ENCODE data around the gene NRCAM.
"Not testable (repeated sequence)": the region's sequence is repeated elsewhere in the genome, so short reads cannot be mapped to it uniquely, and the experiment has no call there.

NRCAM gene

GRCh38 chr7:108265007-108265406 is 191.2 kb downstream of the NRCAM start:
- no peak for TF ChIP-seq CTCF (IDR thresholded peaks at IDR 0.05; ENCODE audit: low read length)
- no peak for TF ChIP-seq EZH2 (optimal IDR thresholded peaks at IDR 0.05; ENCODE audit: low read depth, low read length)
- no peak for TF ChIP-seq EZH2phosphoT487 (IDR thresholded peaks at IDR 0.05; ENCODE audit: low read length)
- no peak overlapping the region for H3K27ac ChIP-seq (ENCODE audit: low read length)
- H3K36me3 ChIP-seq (replicated peaks; ENCODE audit: insufficient read depth, low read length) = no peaks in the 10 kb centered on the region
- H3F3A ChIP-seq (ENCODE audit: insufficient read depth, low read length) = no peaks in the 10 kb centered on the region
- no peaks in the 10 kb centered on the region for H4K20me1 ChIP-seq (ENCODE audit: insufficient read depth, low read length)
- H3K4me3 ChIP-seq (ENCODE audit: low read length) = no peak overlapping the region
- no peak overlapping the region for H3K9ac ChIP-seq (ENCODE audit: low read length)
- H3K27me3 ChIP-seq (replicated peaks; ENCODE audit: insufficient read depth, low read length) = no peaks in the 10 kb centered on the region
- no peaks in the 10 kb centered on the region for H3K9me2 ChIP-seq (replicated peaks; ENCODE audit: insufficient read depth, low read length)
- DNase-seq = no peak
- H3K79me2 ChIP-seq (ENCODE audit: low read length) = no peaks in the 10 kb centered on the region
- H3K4me1 ChIP-seq (ENCODE audit: low read length) = peaks cover 6% of the 10 kb centered on the region
- H2AFZ ChIP-seq (ENCODE audit: low read length) = no peak overlapping the region
- H3K9me3 ChIP-seq (replicated peaks; ENCODE audit: insufficient read depth, low read length) = no peaks in the 10 kb centered on the region
- no peak overlapping the region for H3K4me2 ChIP-seq (ENCODE audit: low read depth, low read length)

DNA sequence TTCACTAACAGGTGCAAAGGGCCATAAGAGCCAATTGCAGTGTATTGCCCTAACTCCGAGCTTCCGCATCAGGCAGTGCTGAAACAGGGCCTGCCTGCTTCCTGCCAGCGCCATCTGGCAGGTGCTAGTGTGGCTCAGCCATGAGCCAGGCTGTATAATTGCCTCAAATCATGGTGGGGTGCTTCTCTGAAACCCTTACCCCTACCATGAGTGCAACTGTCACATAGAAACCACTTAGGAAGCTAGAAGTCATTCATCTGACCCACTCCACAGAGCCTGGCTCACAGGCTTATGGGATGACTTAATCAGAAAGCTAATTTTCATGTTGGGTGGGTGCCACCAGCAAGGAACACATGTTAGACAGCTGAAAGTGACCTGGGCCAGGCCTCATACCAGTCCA is 192.8 kb downstream of the NRCAM start:
- Histone ChIP-seq H3K9ac (ENCODE audit: low read length) (no peak overlapping the region), H3F3A (ENCODE audit: insufficient read depth, low read length) (no peaks in the 10 kb centered on the region), H3K4me1 (ENCODE audit: low read length) (no peaks in the 10 kb centered on the region), H3K36me3 (replicated peaks; ENCODE audit: insufficient read depth, low read length) (no peaks in the 10 kb centered on the region), H3K79me2 (ENCODE audit: low read length) (no peaks in the 10 kb centered on the region), H3K27ac (ENCODE audit: low read length) (peak overlapping the region; percentile 22; the same call in 1 of the 2 replicates), H3K9me3 (replicated peaks; ENCODE audit: insufficient read depth, low read length) (no peaks in the 10 kb centered on the region), H3K9me2 (replicated peaks; ENCODE audit: insufficient read depth, low read length) (no peaks in the 10 kb centered on the region), H3K4me2 (ENCODE audit: low read depth, low read length) (no peak overlapping the region), H2AFZ (ENCODE audit: low read length) (no peak overlapping the region), H3K27me3 (replicated peaks; ENCODE audit: insufficient read depth, low read length) (no peaks in the 10 kb centered on the region), H4K20me1 (ENCODE audit: insufficient read depth, low read length) (no peaks in the 10 kb centered on the region), H3K4me3 (ENCODE audit: low read length) (no peak overlapping the region)
- DNase-seq = peak; percentile 39
- TF ChIP-seq EZH2phosphoT487 (IDR thresholded peaks at IDR 0.05; ENCODE audit: low read length) (no peak), CTCF (IDR thresholded peaks at IDR 0.05; ENCODE audit: low read length) (no peak), EZH2 (optimal IDR thresholded peaks at IDR 0.05; ENCODE audit: low read depth, low read length) (no peak)

DNA sequence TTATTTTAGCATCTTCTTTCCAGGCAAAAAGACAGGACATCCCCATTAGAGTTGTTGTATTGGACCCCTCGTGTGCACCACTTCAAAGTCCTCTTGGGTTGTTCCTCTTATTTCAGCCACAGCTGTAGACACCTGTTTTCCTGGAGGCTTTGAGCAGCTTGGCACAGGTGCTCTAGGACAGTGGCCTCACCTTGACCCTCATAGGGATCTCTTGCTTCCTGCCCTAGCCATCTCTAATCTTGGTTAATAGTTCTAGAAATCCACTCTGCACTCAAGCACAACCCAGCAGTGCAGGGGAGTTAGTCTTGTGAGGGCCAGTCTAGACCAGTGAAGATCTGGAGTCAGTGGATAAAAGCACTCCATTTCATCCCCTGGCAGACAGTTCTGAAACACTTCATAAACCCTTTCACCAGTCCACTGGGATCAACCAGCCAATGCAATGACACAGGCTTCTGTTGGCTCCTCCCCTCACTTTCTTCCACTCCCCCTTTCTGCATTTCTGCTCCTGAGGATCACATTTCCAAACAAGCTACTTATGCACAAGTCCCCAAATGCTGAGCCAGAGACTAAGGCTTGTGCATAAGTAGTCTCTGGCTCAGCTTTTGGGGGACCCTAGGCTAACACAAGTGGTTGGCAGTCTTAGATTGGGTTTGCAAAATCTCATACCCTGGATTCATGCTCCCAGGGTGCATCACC is 194.5 kb downstream of the NRCAM start:
- Histone ChIP-seq H4K20me1 (ENCODE audit: insufficient read depth, low read length) (no peaks in the 10 kb centered on the region), H3K4me2 (ENCODE audit: low read depth, low read length) (no peak overlapping the region), H3K4me3 (ENCODE audit: low read length) (no peak overlapping the region), H3K36me3 (replicated peaks; ENCODE audit: insufficient read depth, low read length) (no peaks in the 10 kb centered on the region), H3K4me1 (ENCODE audit: low read length) (no peaks in the 10 kb centered on the region), H3K9me2 (replicated peaks; ENCODE audit: insufficient read depth, low read length) (no peaks in the 10 kb centered on the region), H3K27ac (ENCODE audit: low read length) (no peak overlapping the region), H3K27me3 (replicated peaks; ENCODE audit: insufficient read depth, low read length) (no peaks in the 10 kb centered on the region), H3K9ac (ENCODE audit: low read length) (no peak overlapping the region), H3F3A (ENCODE audit: insufficient read depth, low read length) (no peaks in the 10 kb centered on the region), H3K9me3 (replicated peaks; ENCODE audit: insufficient read depth, low read length) (no peaks in the 10 kb centered on the region), H3K79me2 (ENCODE audit: low read length) (no peaks in the 10 kb centered on the region), H2AFZ (ENCODE audit: low read length) (no peak overlapping the region)
- no peak for TF ChIP-seq EZH2phosphoT487 (IDR thresholded peaks at IDR 0.05; ENCODE audit: low read length)
- TF ChIP-seq CTCF (IDR thresholded peaks at IDR 0.05; ENCODE audit: low read length) = no peak
- no peak for TF ChIP-seq EZH2 (optimal IDR thresholded peaks at IDR 0.05; ENCODE audit: low read depth, low read length)
- peak; percentile 31 for DNase-seq

- H3K4me1 ChIP-seq (ENCODE audit: low read length); DNase-seq; H3K4me2 ChIP-seq (ENCODE audit: low read depth, low read length); H3K4me3 ChIP-seq (ENCODE audit: low read length); H3K9me2 ChIP-seq (replicated peaks; ENCODE audit: insufficient read depth, low read length); H3F3A ChIP-seq (ENCODE audit: insufficient read depth, low read length); H3K9me3 ChIP-seq (replicated peaks; ENCODE audit: insufficient read depth, low read length); H3K27me3 ChIP-seq (replicated peaks; ENCODE audit: insufficient read depth, low read length); H2AFZ ChIP-seq (ENCODE audit: low read length); H3K36me3 ChIP-seq (replicated peaks; ENCODE audit: insufficient read depth, low read length); H4K20me1 ChIP-seq (ENCODE audit: insufficient read depth, low read length); H3K79me2 ChIP-seq (ENCODE audit: low read length); H3K27ac ChIP-seq (ENCODE audit: low read length); H3K9ac ChIP-seq (ENCODE audit: low read length): not testable (repeated sequence)
Observed at GRCh38 chr7:108259447-108259846, 196.8 kb downstream of the NRCAM start.

Data from MM.1S (cell line).